Melanocyte of skin (primary cell): ENCODE measurements around the gene APOL5. TPM values are rescaled to one million over a fixed set of nuclear protein-coding genes. Genes with fewer than 3 reads are reported as not detected.

Source experiments
- total RNA-seq, 2 donors: library from RNA; depleted of rRNA; stranded (reverse); fragments of >200 nt; gene quantifications; 2 replicates each; pipeline ENCODE4 v1.2.3, GENCODE V29; 2012

The APOL5 gene, protein sequence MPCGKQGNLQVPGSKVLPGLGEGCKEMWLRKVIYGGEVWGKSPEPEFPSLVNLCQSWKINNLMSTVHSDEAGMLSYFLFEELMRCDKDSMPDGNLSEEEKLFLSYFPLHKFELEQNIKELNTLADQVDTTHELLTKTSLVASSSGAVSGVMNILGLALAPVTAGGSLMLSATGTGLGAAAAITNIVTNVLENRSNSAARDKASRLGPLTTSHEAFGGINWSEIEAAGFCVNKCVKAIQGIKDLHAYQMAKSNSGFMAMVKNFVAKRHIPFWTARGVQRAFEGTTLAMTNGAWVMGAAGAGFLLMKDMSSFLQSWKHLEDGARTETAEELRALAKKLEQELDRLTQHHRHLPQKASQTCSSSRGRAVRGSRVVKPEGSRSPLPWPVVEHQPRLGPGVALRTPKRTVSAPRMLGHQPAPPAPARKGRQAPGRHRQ
- total RNA-seq = not detected

DNA sequence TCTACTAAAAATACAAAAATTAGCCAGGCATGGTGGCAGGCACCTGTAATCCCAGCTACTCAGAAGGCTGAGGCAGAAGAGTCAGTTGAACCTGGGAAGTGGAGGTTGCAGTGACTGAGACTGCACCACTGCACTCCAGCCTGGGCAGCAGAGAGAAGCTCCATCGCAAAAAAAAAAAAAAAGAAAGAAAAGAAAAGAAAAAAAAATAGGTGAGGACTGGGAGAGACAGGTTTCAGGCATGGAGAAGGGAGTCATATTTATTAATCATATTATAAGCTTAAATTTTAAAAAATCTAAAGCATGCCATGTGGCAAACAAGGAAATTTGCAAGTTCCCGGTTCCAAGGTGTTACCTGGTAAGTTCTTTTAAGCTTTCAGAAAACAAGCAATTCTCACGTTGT is at the start of gene APOL5:
Gene APOL5, plus strand, starts transcription at position 301 of the 400 bp plus-strand sequence. Its CDS starts 0 bp downstream, at position 301.

Other genes with a start within 250 kb of the APOL5 start
- under 1 TPM in 1 of 2 donors, not detected in 1; 0.34 TPM for gene RASD2, start 177.0 kb upstream of the APOL5 start, total RNA-seq
- gene MB, start 100.5 kb upstream of the APOL5 start, total RNA-seq = not detected
- 10 to 100 TPM; 45.8 to 51.3 TPM for gene APOL6, start 69.4 kb upstream of the APOL5 start, total RNA-seq